Breast epithelium (tissue), 4 donors: ENCODE results near the gene HERC6. TPM values are rescaled to one million over a fixed set of nuclear protein-coding genes. Genes with fewer than 3 reads are reported as not detected.

ENCODE experiments used
- DNase-seq, 2 donors: peaks; one replicate each; pipeline ENCODE4 v3.0.0-alpha.2; 2019; ENCODE audit warnings: low spot score in 2 of 2
- H3K27ac ChIP-seq, 2 donors: fragments of 200-600 bp; sonication (generic) in 1 of 2; one replicate each; pipeline ENCODE4 v1.5.1; 2016 to 2019; ENCODE audit warnings: mild to moderate bottlenecking in 1 of 2
- H3K27me3 ChIP-seq, 2 donors: fragments of 200-600 bp; sonication (generic) in 1 of 2; one replicate each; pipeline versions ENCODE4 v1.5.1 to v1.6.0; 2017 to 2019; ENCODE audit warnings: control low read depth in 1 of 2, mild to moderate bottlenecking in 1 of 2
- H3K36me3 ChIP-seq: fragments of 200-600 bp; one replicate; pipeline ENCODE4 v1.5.1; 2019
- H3K4me1 ChIP-seq, 2 donors: fragments of 200-600 bp; sonication (generic); one replicate each; pipeline ENCODE4 v1.5.1; 2016 to 2019; ENCODE audit warnings: control low read depth in 1 of 2
- H3K4me3 ChIP-seq, 3 donors: fragments of 200-600 bp; sonication (generic); 1 replicate in 2 of 3; 2 replicates in 1 of 3; pipeline ENCODE4 v1.5.1; 2016 to 2019; ENCODE audit warnings: mild to moderate bottlenecking in 3 of 3, moderate library complexity in 2 of 3
- H3K9me3 ChIP-seq, 2 donors: fragments of 200-600 bp; sonication (generic) in 1 of 2; one replicate each; pipeline ENCODE4 v1.5.1; 2016 to 2019; ENCODE audit warnings: control low read depth in 1 of 2
- CTCF ChIP-seq, 3 donors: fragments of 450-650 bp; IDR thresholded peaks; one replicate each; pipeline ENCODE4 v1.5.1; 2016 to 2017; ENCODE audit warnings: antibody characterized with exemption in 3 of 3, mild to moderate bottlenecking in 3 of 3, moderate library complexity in 3 of 3
- POLR2A ChIP-seq: fragments of 450-650 bp; IDR thresholded peaks from one replicate; pipeline ENCODE4 v1.6.1; 2016; ENCODE audit warnings: antibody characterized with exemption, mild to moderate bottlenecking, moderate library complexity
- POLR2AphosphoS5 ChIP-seq, 3 donors: sonication (generic); formaldehyde crosslinking; IDR thresholded peaks; one replicate each; pipeline ENCODE4 v1.6.1; 2017; ENCODE audit warnings: antibody characterized with exemption in 3 of 3
- intact Hi-C: fragments of 100-400 bp; cut with DNase I; formaldehyde crosslinking; loops from one replicate; pipeline ENCODE4 v1.15.1; 2023; ENCODE audit warnings: low total_unique reads
- total RNA-seq, 3 donors: library from RNA; depleted of rRNA; stranded (reverse); fragments of >200 nt; gene quantifications; one replicate each; pipeline ENCODE4 v1.1.0, GENCODE V29; 2016

HERC6 gene
- total RNA-seq, 3 donors from 2014 or later, result 2.6 to 19.0 (median 5.2) TPM

GRCh38 chr4:88396681-88397080 is 18.0 kb downstream of the HERC6 start:
- Histone ChIP-seq H3K27ac (no peak overlapping the region), H3K27me3 (no peaks in the 10 kb centered on the region), H3K36me3 (no peaks in the 10 kb centered on the region), H3K9me3 (no peaks in the 10 kb centered on the region), H3K4me1 (no peaks in the 10 kb centered on the region), H3K4me3 (no peak overlapping the region)
- no peak for DNase-seq
- intact Hi-C loops, result no loop called here
- TF ChIP-seq POLR2A, result no peak
- TF ChIP-seq CTCF (IDR thresholded peaks at IDR 0.05), result no peak
- TF ChIP-seq POLR2AphosphoS5 (IDR thresholded peaks at IDR 0.05), result no peak

- Histone ChIP-seq H3K27ac (no peak overlapping the region), H3K36me3 (no peaks in the 10 kb centered on the region), H3K4me1 (no peaks in the 10 kb centered on the region), H3K4me3 (no peak overlapping the region), H3K27me3 (no peaks in the 10 kb centered on the region), H3K9me3 (no peaks in the 10 kb centered on the region)
- intact Hi-C loops, result no loop called here
- TF ChIP-seq CTCF (IDR thresholded peaks at IDR 0.05), result no peak
- no peak for DNase-seq
Observed at GRCh38 chr4:88398381-88398780, 19.7 kb downstream of the HERC6 start.

GRCh38 chr4:88409206-88409605 is 30.6 kb downstream of the HERC6 start:
- TF ChIP-seq POLR2A (no peak), POLR2AphosphoS5 (IDR thresholded peaks at IDR 0.05) (no peak), CTCF (IDR thresholded peaks at IDR 0.05) (no peak)
- no peak overlapping the region for H3K27ac ChIP-seq
- H3K27me3 ChIP-seq, result no peaks in the 10 kb centered on the region
- no peaks in the 10 kb centered on the region for H3K36me3 ChIP-seq
- intact Hi-C loops, result no loop called here
- no peak for DNase-seq
- no peaks in the 10 kb centered on the region for H3K4me1 ChIP-seq
- H3K4me3 ChIP-seq, result no peak overlapping the region
- H3K9me3 ChIP-seq, result no peaks in the 10 kb centered on the region

GRCh38 chr4:88409789-88410188 is 31.1 kb downstream of the HERC6 start:
- DNase-seq, result no peak
- H3K36me3 ChIP-seq, result no peaks in the 10 kb centered on the region
- H3K4me3 ChIP-seq, result no peak overlapping the region
- no peak overlapping the region for H3K27ac ChIP-seq
- H3K27me3 ChIP-seq, result no peaks in the 10 kb centered on the region
- TF ChIP-seq POLR2A (no peak), POLR2AphosphoS5 (IDR thresholded peaks at IDR 0.05) (no peak), CTCF (IDR thresholded peaks at IDR 0.05) (no peak)
- H3K9me3 ChIP-seq, result no peaks in the 10 kb centered on the region
- intact Hi-C loops, result no loop called here
- H3K4me1 ChIP-seq, result no peaks in the 10 kb centered on the region

GRCh38 chr4:88411491-88412096 is 32.9 kb downstream of the HERC6 start:
- Histone ChIP-seq H3K27ac (no peak overlapping the region), H3K36me3 (no peaks in the 10 kb centered on the region), H3K27me3 (no peaks in the 10 kb centered on the region), H3K4me3 (no peak overlapping the region), H3K4me1 (no peaks in the 10 kb centered on the region), H3K9me3 (no peaks in the 10 kb centered on the region)
- intact Hi-C loops, result no loop called here
- DNase-seq, result no peak
- TF ChIP-seq POLR2AphosphoS5 (IDR thresholded peaks at IDR 0.05) (no peak), POLR2A (no peak), CTCF (IDR thresholded peaks at IDR 0.05) (no peak)
